Retinal pigment epithelial cell (primary cell): ENCODE measurements around the gene ITGA1.

Experiments used
- DNase-seq: peaks from one replicate; pipeline ENCODE4 v3.0.0-alpha.2; 2010; ENCODE audit warnings: low read depth
- H3K4me3 ChIP-seq: 2 replicates; pipeline ENCODE4 v1.5.1; 2011; ENCODE audit warnings: mild to moderate bottlenecking, low read length, control low read depth, moderate library complexity
- CTCF ChIP-seq: conservative IDR thresholded peaks from 2 replicates; pipeline ENCODE4 v1.5.1; 2011; ENCODE audit warnings: low read depth, low read length, control low read depth, inconsistent platforms

The ITGA1 gene

GRCh38 chr5:52938226-52938625 is 150.5 kb downstream of the ITGA1 start:
- TF ChIP-seq CTCF, result no peak
- DNase-seq, result no peak

GRCh38 chr5:52943285-52943684 is 155.6 kb downstream of the ITGA1 start:
- TF ChIP-seq CTCF, result peak; percentile 31
- DNase-seq, result no peak
- no peak overlapping the region for H3K4me3 ChIP-seq

More at GRCh38 chr5:52938226-52938625, 150.5 kb downstream of the ITGA1 start:
- no peak overlapping the region for H3K4me3 ChIP-seq

- no peak for DNase-seq
- TF ChIP-seq CTCF, result no peak
- H3K4me3 ChIP-seq, result no peak overlapping the region
Observed at GRCh38 chr5:52943808-52944207, 156.1 kb downstream of the ITGA1 start.

GRCh38 chr5:52945040-52945439 is 157.3 kb downstream of the ITGA1 start:
- no peak for DNase-seq
- no peak for TF ChIP-seq CTCF
- no peak overlapping the region for H3K4me3 ChIP-seq

GRCh38 chr5:52947208-52947607 is 159.5 kb downstream of the ITGA1 start:
- no peak for TF ChIP-seq CTCF
- DNase-seq, result no peak
- H3K4me3 ChIP-seq, result no peak overlapping the region

- DNase-seq, result no peak
- no peak overlapping the region for H3K4me3 ChIP-seq
- no peak for TF ChIP-seq CTCF
Observed at GRCh38 chr5:52947851-52948250, 160.1 kb downstream of the ITGA1 start.

- DNase-seq, result peak; percentile 52
- TF ChIP-seq CTCF, result peak; percentile 79
- H3K4me3 ChIP-seq, result no peak overlapping the region
Observed at GRCh38 chr5:52948418-52949076, 160.8 kb downstream of the ITGA1 start.
